Esophagus muscularis mucosa (tissue), 4 donors: ENCODE results near the gene TMEM117. TPM values are rescaled to one million over a fixed set of nuclear protein-coding genes. Genes with fewer than 3 reads are reported as not detected.
"Not testable (repeated sequence)": the region's sequence is repeated elsewhere in the genome, so short reads cannot be mapped to it uniquely, and the experiment has no call there.

Experiments used
- DNase-seq: peaks from one replicate; pipeline ENCODE4 v3.0.0-alpha.2; 2017; ENCODE audit errors: extremely low spot score
- H3K27ac ChIP-seq, 4 donors: fragments of 200-600 bp; sonication (generic); replicated peaks in 1 of 4; 1 replicate in 3 of 4; 2 replicates in 1 of 4; pipeline ENCODE4 v1.5.1; 2016 to 2019; ENCODE audit warnings: mild to moderate bottlenecking in 1 of 4
- H3K27me3 ChIP-seq, 4 donors: fragments of 200-600 bp; sonication (generic); one replicate each; pipeline versions ENCODE4 v1.5.1 to v1.6.0; 2016 to 2019
- H3K36me3 ChIP-seq, 4 donors: fragments of 200-600 bp; sonication (generic); one replicate each; pipeline ENCODE4 v1.5.1; 2016 to 2019
- H3K4me1 ChIP-seq, 4 donors: fragments of 200-600 bp; sonication (generic); one replicate each; pipeline ENCODE4 v1.5.1; 2016 to 2019
- H3K4me3 ChIP-seq, 4 donors: fragments of 200-600 bp; sonication (generic); 1 replicate in 2 of 4; 2 replicates in 2 of 4; pipeline ENCODE4 v1.5.1; 2016 to 2019; ENCODE audit warnings: mild to moderate bottlenecking in 4 of 4, moderate library complexity in 1 of 4
- H3K9me3 ChIP-seq, 4 donors: fragments of 200-600 bp; sonication (generic); 1 replicate in 3 of 4; 2 replicates in 1 of 4; pipeline ENCODE4 v1.5.1; 2016 to 2019
- EP300 ChIP-seq: sonication (generic); formaldehyde crosslinking; IDR thresholded peaks from one replicate; pipeline ENCODE4 v1.6.1; 2017; ENCODE audit warnings: antibody characterized with exemption
- POLR2A ChIP-seq: fragments of 450-650 bp; IDR thresholded peaks from one replicate; pipeline ENCODE4 v1.6.1; 2017; ENCODE audit warnings: antibody characterized with exemption, moderate library complexity, mild to moderate bottlenecking, low read depth
- POLR2AphosphoS5 ChIP-seq, 2 donors: sonication (generic); formaldehyde crosslinking; IDR thresholded peaks; one replicate each; pipeline ENCODE4 v1.6.1; 2017; ENCODE audit warnings: antibody characterized with exemption in 2 of 2
- WGBS: methylation state at CpG from one replicate; pipeline ENCODE4 v1.1.5; 2018; 5-methylcytosine and 5-hydroxymethylcytosine counted together
- intact Hi-C: fragments of 100-400 bp; cut with DNase I; formaldehyde crosslinking; loops from one replicate; pipeline ENCODE4 v1.15.1; 2023
- total RNA-seq, 4 donors: library from RNA; depleted of rRNA; stranded (reverse); fragments of >200 nt; gene quantifications; one replicate each; pipeline versions ENCODE4 v1.1.0 to v1.2.1, GENCODE V29; 2016
- TF ChIP-seq, protein P1 (sequence below), 3 experiments: fragments of 200-600 bp in 2 of 3; fragments of 450-650 bp in 1 of 3; sonication (generic) in 2 of 3; IDR thresholded peaks; one replicate each; pipeline ENCODE4 v1.5.1; 2017 to 2019; ENCODE audit warnings: antibody characterized with exemption in 3 of 3, mild to moderate bottlenecking in 2 of 3, moderate library complexity in 1 of 3

Gene TMEM117
- total RNA-seq, 4 donors from 2014 or later: 11.2 to 18.7 (median 12.8) TPM

- no peaks in the 10 kb centered on the region for H3K9me3 ChIP-seq
- TF ChIP-seq POLR2AphosphoS5 (IDR thresholded peaks at IDR 0.05) (no peak), POLR2A (no peak), EP300 (no peak)
- TF ChIP-seq, protein P1, sequence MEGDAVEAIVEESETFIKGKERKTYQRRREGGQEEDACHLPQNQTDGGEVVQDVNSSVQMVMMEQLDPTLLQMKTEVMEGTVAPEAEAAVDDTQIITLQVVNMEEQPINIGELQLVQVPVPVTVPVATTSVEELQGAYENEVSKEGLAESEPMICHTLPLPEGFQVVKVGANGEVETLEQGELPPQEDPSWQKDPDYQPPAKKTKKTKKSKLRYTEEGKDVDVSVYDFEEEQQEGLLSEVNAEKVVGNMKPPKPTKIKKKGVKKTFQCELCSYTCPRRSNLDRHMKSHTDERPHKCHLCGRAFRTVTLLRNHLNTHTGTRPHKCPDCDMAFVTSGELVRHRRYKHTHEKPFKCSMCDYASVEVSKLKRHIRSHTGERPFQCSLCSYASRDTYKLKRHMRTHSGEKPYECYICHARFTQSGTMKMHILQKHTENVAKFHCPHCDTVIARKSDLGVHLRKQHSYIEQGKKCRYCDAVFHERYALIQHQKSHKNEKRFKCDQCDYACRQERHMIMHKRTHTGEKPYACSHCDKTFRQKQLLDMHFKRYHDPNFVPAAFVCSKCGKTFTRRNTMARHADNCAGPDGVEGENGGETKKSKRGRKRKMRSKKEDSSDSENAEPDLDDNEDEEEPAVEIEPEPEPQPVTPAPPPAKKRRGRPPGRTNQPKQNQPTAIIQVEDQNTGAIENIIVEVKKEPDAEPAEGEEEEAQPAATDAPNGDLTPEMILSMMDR (IDR thresholded peaks at IDR 0.05): no peak
- WGBS: 86% methylated on average over 2 of the region's 2 CpGs
- DNase-seq: no peak
- no peaks in the 10 kb centered on the region for H3K27me3 ChIP-seq
- intact Hi-C loops: no loop called here
- no peaks in the 10 kb centered on the region for H3K36me3 ChIP-seq
- no peak overlapping the region for H3K4me3 ChIP-seq
- no peak overlapping the region for H3K27ac ChIP-seq
- H3K4me1 ChIP-seq: no peaks in the 10 kb centered on the region
These were observed 404.3 kb downstream of the TMEM117 start for GRCh38 chr12:44240186-44240585.

DNA sequence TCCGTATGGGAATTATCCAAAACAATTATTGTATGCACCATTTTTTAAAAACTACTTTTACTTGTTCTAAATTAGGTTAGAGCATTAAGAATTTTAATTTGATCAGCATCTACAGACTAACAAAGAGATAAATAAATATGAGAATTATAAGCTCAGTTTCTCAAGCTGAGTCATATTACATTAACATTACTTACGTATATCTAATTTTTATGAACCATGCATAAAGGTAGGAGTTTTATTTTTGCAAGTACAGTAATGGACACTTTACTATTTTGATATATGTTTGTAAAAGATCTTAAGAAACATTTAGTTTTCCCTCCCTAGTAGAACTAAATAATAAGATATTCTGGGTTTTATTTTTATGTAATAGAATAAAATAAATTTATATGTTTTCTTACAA is 410.1 kb downstream of the TMEM117 start:
- WGBS: 87% methylated on average over 2 of the region's 2 CpGs
- no peak for DNase-seq
- intact Hi-C loops: no loop called here
- Histone ChIP-seq H3K4me1 (no peaks in the 10 kb centered on the region), H3K27ac (no peak overlapping the region), H3K9me3 (no peaks in the 10 kb centered on the region), H3K27me3 (no peaks in the 10 kb centered on the region), H3K36me3 (no peaks in the 10 kb centered on the region), H3K4me3 (no peak overlapping the region)
- TF ChIP-seq POLR2A: no peak
- TF ChIP-seq POLR2AphosphoS5 (IDR thresholded peaks at IDR 0.05): no peak

- Histone ChIP-seq H3K9me3 (no peaks in the 10 kb centered on the region), H3K4me1 (no peaks in the 10 kb centered on the region), H3K36me3 (no peaks in the 10 kb centered on the region), H3K27ac (no peak overlapping the region), H3K27me3 (no peaks in the 10 kb centered on the region), H3K4me3 (no peak overlapping the region)
- TF ChIP-seq, protein P1 (IDR thresholded peaks at IDR 0.05): no peak
- TF ChIP-seq EP300 (no peak), POLR2AphosphoS5 (IDR thresholded peaks at IDR 0.05) (no peak), POLR2A (no peak)
- intact Hi-C loops: no loop called here
- DNase-seq: no peak
- 35% methylated on average over 3 of the region's 3 CpGs for WGBS
These were observed 410.7 kb downstream of the TMEM117 start for GRCh38 chr12:44246482-44247105.

- Histone ChIP-seq H3K27ac (no peak overlapping the region), H3K27me3 (no peaks in the 10 kb centered on the region), H3K9me3 (no peaks in the 10 kb centered on the region), H3K4me1 (no peaks in the 10 kb centered on the region), H3K4me3 (no peak overlapping the region), H3K36me3 (no peaks in the 10 kb centered on the region)
- 80% methylated on average over 4 of the region's 4 CpGs for WGBS
- TF ChIP-seq, protein P1 (IDR thresholded peaks at IDR 0.05): no peak
- TF ChIP-seq POLR2A: no peak
- TF ChIP-seq EP300: no peak
- no peak for TF ChIP-seq POLR2AphosphoS5 (IDR thresholded peaks at IDR 0.05)
- DNase-seq: no peak
- intact Hi-C loops: no loop called here
These were observed 411.7 kb downstream of the TMEM117 start for GRCh38 chr12:44247588-44247987.

DNA sequence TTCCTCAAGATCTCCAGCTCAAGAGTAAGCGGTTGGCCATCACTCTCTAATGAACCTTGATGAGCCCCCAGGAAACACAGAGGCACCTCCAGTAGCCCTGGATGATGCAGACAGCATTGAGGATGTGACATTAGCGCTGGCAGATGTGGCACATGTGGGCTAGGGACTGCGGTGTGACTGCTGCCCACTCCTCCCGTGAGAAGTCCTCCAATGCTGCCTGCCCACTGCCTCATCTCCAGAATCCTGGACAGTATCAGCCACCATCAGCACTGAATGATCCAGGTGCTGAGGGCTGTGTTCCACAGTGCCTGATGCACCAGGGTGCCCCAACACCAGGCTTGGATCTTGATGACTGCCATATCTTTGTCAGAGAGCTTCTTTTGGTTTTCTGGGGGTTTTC is 412.6 kb downstream of the TMEM117 start:
- 100% methylated on average over 4 of the region's 4 CpGs for WGBS

DNA sequence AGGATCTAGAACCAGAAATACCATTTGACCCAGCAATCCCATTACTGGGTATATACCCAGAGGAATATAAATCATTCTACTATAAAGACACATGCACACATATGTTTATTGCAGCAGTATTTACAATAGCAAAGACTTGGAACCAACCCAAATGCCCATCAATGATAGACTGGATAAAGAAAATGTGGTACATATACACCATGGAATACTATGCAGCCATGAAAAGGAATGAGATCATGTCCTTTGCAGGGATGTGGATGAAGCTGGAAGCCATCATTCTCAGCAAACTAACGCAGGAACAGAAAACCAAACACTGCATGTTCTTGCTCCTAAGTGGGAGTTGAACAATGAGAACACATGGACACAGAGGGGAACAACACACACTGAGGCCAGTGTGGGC is 414.6 kb downstream of the TMEM117 start:
- H3K27me3 ChIP-seq, H3K4me3 ChIP-seq, H3K9me3 ChIP-seq, intact Hi-C loops, DNase-seq, H3K36me3 ChIP-seq, H3K27ac ChIP-seq, H3K4me1 ChIP-seq: not testable (repeated sequence)
- WGBS: 95% methylated on average over 1 of the region's 1 CpG

More for the DNA sequence above, 412.6 kb downstream of the TMEM117 start:
- Histone ChIP-seq H3K4me1 (no peaks in the 10 kb centered on the region), H3K4me3 (no peak overlapping the region), H3K27me3 (no peaks in the 10 kb centered on the region), H3K27ac (no peak overlapping the region), H3K9me3 (no peaks in the 10 kb centered on the region), H3K36me3 (no peaks in the 10 kb centered on the region)
- no peak for DNase-seq
- TF ChIP-seq, protein P1 (IDR thresholded peaks at IDR 0.05): no peak
- TF ChIP-seq POLR2AphosphoS5 (IDR thresholded peaks at IDR 0.05): no peak
- TF ChIP-seq POLR2A: no peak
- intact Hi-C loops: no loop called here
